ENCODE data around the gene CAMK1.

- TF ChIP-seq CTCF (IDR thresholded peaks at IDR 0.05; ENCODE audit: insufficient read depth, low read depth, low read length) (no peak), EZH2 (IDR thresholded peaks at IDR 0.05; ENCODE audit: insufficient read depth, low read length) (no peak)
Observed at GRCh38 chr3:9717563-9717962, 52.2 kb downstream of the CAMK1 start.

All from astrocyte (in vitro differentiated cells and primary cell).